Cardiac fibroblast (primary cell): ENCODE results near the gene SESN1.
"Not testable (repeated sequence)": the region's sequence is repeated elsewhere in the genome, so short reads cannot be mapped to it uniquely, and the experiment has no call there.

ENCODE experiments used
- DNase-seq, 2 donors: peaks; one replicate each; pipeline versions ENCODE4 v3.0.0 to v3.0.0-alpha.2; 2010; ENCODE audit warnings: low read depth in 2 of 2
- H3K4me3 ChIP-seq, 2 donors: replicated peaks in 1 of 2; 1 replicate in 1 of 2; 2 replicates in 1 of 2; pipeline ENCODE4 v1.5.1; 2011; ENCODE audit warnings: low read depth in 2 of 2, low read length in 2 of 2, mild to moderate bottlenecking in 2 of 2, moderate library complexity in 1 of 2
- CTCF ChIP-seq: IDR thresholded peaks from one replicate; pipeline ENCODE4 v1.5.1; 2011; ENCODE audit warnings: low read depth, mild to moderate bottlenecking, low read length, inconsistent platforms

Gene SESN1

GRCh38 chr6:109094416-109095035, at the start of gene SESN1:
Gene SESN1 (minus strand): TSS chr6:109094846. CDS start chr6:109094073, 773 bp downstream.
- peak; percentile 93 to 100 for DNase-seq
- peak within 1 kb of the TSS; percentile 87 to 88 for H3K4me3 ChIP-seq
- no peak for TF ChIP-seq CTCF

GRCh38 chr6:109143191-109143590, 48.5 kb upstream of the SESN1 start:
- no peak overlapping the region for H3K4me3 ChIP-seq
- no peak for DNase-seq
- no peak for TF ChIP-seq CTCF

- not testable (repeated sequence) for H3K4me3 ChIP-seq, DNase-seq
Measured at GRCh38 chr6:109142067-109142466, 47.4 kb upstream of the SESN1 start.

GRCh38 chr6:109139109-109139508, 44.5 kb upstream of the SESN1 start:
- TF ChIP-seq CTCF = no peak
- H3K4me3 ChIP-seq = no peak overlapping the region
- peak; percentile 45 to 86 for DNase-seq

- not testable (repeated sequence) for H3K4me3 ChIP-seq, DNase-seq
Measured at GRCh38 chr6:109136530-109136929, 41.9 kb upstream of the SESN1 start.

- DNase-seq, H3K4me3 ChIP-seq: not testable (repeated sequence)
Measured at GRCh38 chr6:109136039-109136438, 41.4 kb upstream of the SESN1 start.

GRCh38 chr6:109135600-109135999, 41.0 kb upstream of the SESN1 start:
- DNase-seq, H3K4me3 ChIP-seq: not testable (repeated sequence)

- TF ChIP-seq CTCF = no peak
- no peak overlapping the region for H3K4me3 ChIP-seq
Measured at GRCh38 chr6:109130065-109130464, 35.4 kb upstream of the SESN1 start.

GRCh38 chr6:109125504-109125903, 30.9 kb upstream of the SESN1 start:
- DNase-seq = no peak
- no peak overlapping the region for H3K4me3 ChIP-seq
- no peak for TF ChIP-seq CTCF

More at GRCh38 chr6:109130065-109130464, 35.4 kb upstream of the SESN1 start:
- DNase-seq = no peak
